Activated naive CD4-positive, alpha-beta T cell treated with anti-CD3 and anti-CD28 coated beads, Interleukin-2, amount 50 U/mL, for 24 hours (primary cell): ENCODE data around the gene PI4KA.

Experiments used
- H3K27ac Mint-ChIP-seq: one replicate; pipeline ENCODE4 v1.8.0; 2021; ENCODE audit warnings: mild to moderate bottlenecking, mixed read lengths
- H3K27me3 Mint-ChIP-seq: one replicate; pipeline ENCODE4 v1.8.0; 2021; ENCODE audit warnings: mixed read lengths
- H3K36me3 Mint-ChIP-seq: one replicate; pipeline ENCODE4 v1.8.0; 2021; ENCODE audit warnings: mixed read lengths
- H3K4me1 Mint-ChIP-seq: one replicate; pipeline ENCODE4 v1.8.0; 2021; ENCODE audit warnings: mixed read lengths
- H3K4me3 Mint-ChIP-seq: one replicate; pipeline ENCODE4 v1.8.0; 2021; ENCODE audit warnings: mild to moderate bottlenecking, mixed read lengths
- H3K9me3 Mint-ChIP-seq: one replicate; pipeline ENCODE4 v1.8.0; 2021; ENCODE audit warnings: mixed read lengths

The PI4KA gene

GRCh38 chr22:20783844-20784723, 74.5 kb downstream of the PI4KA start:
- Mint-ChIP-seq H3K4me3 (no peak overlapping the region), H3K36me3 (peaks cover 2% of the 10 kb centered on the region), H3K9me3 (no peaks in the 10 kb centered on the region), H3K4me1 (peaks cover 4% of the 10 kb centered on the region), H3K27me3 (no peaks in the 10 kb centered on the region), H3K27ac (no peak overlapping the region)

GRCh38 chr22:20783300-20783673, 75.3 kb downstream of the PI4KA start:
- Mint-ChIP-seq H3K27ac (no peak overlapping the region), H3K4me1 (peaks cover 4% of the 10 kb centered on the region), H3K9me3 (no peaks in the 10 kb centered on the region), H3K36me3 (peaks cover 2% of the 10 kb centered on the region), H3K27me3 (no peaks in the 10 kb centered on the region), H3K4me3 (no peak overlapping the region)

GRCh38 chr22:20782596-20783299, 75.9 kb downstream of the PI4KA start:
- no peaks in the 10 kb centered on the region for H3K9me3 Mint-ChIP-seq
- peak overlapping the region; percentile 17 for H3K27ac Mint-ChIP-seq
- no peak overlapping the region for H3K4me3 Mint-ChIP-seq
- H3K4me1 Mint-ChIP-seq = peaks cover 4% of the 10 kb centered on the region
- no peaks in the 10 kb centered on the region for H3K27me3 Mint-ChIP-seq
- H3K36me3 Mint-ChIP-seq = peaks cover 2% of the 10 kb centered on the region

- H3K4me3 Mint-ChIP-seq = no peak overlapping the region
- peaks cover 4% of the 10 kb centered on the region for H3K36me3 Mint-ChIP-seq
- peaks cover 4% of the 10 kb centered on the region for H3K4me1 Mint-ChIP-seq
Measured at GRCh38 chr22:20782083-20782482, 76.5 kb downstream of the PI4KA start.

GRCh38 chr22:20781272-20781990, 77.2 kb downstream of the PI4KA start:
- peaks cover 4% of the 10 kb centered on the region for H3K4me1 Mint-ChIP-seq
- H3K9me3 Mint-ChIP-seq = no peaks in the 10 kb centered on the region
- H3K27ac Mint-ChIP-seq = no peak overlapping the region
- H3K27me3 Mint-ChIP-seq = no peaks in the 10 kb centered on the region
- H3K36me3 Mint-ChIP-seq = peaks cover 4% of the 10 kb centered on the region
- no peak overlapping the region for H3K4me3 Mint-ChIP-seq

More at GRCh38 chr22:20782083-20782482, 76.5 kb downstream of the PI4KA start:
- Mint-ChIP-seq H3K27ac (no peak overlapping the region), H3K9me3 (no peaks in the 10 kb centered on the region), H3K27me3 (no peaks in the 10 kb centered on the region)

GRCh38 chr22:20779818-20780158, 78.8 kb downstream of the PI4KA start:
- no peak overlapping the region for H3K27ac Mint-ChIP-seq
- no peaks in the 10 kb centered on the region for H3K27me3 Mint-ChIP-seq
- peaks cover 4% of the 10 kb centered on the region for H3K36me3 Mint-ChIP-seq

GRCh38 chr22:20779014-20779817, 79.4 kb downstream of the PI4KA start:
- H3K4me3 Mint-ChIP-seq = no peak overlapping the region
- no peak overlapping the region for H3K27ac Mint-ChIP-seq
- H3K27me3 Mint-ChIP-seq = no peaks in the 10 kb centered on the region
- no peaks in the 10 kb centered on the region for H3K4me1 Mint-ChIP-seq
- no peaks in the 10 kb centered on the region for H3K9me3 Mint-ChIP-seq
- H3K36me3 Mint-ChIP-seq = peaks cover 4% of the 10 kb centered on the region

More at GRCh38 chr22:20779818-20780158, 78.8 kb downstream of the PI4KA start:
- H3K9me3 Mint-ChIP-seq = no peaks in the 10 kb centered on the region
- H3K4me1 Mint-ChIP-seq = peaks cover 4% of the 10 kb centered on the region
- H3K4me3 Mint-ChIP-seq = no peak overlapping the region

GRCh38 chr22:20777420-20778177, 81.0 kb downstream of the PI4KA start:
- H3K36me3 Mint-ChIP-seq = peaks cover 4% of the 10 kb centered on the region
- H3K27ac Mint-ChIP-seq = no peak overlapping the region
- H3K9me3 Mint-ChIP-seq = no peaks in the 10 kb centered on the region
- no peak overlapping the region for H3K4me3 Mint-ChIP-seq
- no peaks in the 10 kb centered on the region for H3K27me3 Mint-ChIP-seq
- no peaks in the 10 kb centered on the region for H3K4me1 Mint-ChIP-seq

- peaks cover 4% of the 10 kb centered on the region for H3K36me3 Mint-ChIP-seq
Measured at GRCh38 chr22:20776624-20777405, 81.8 kb downstream of the PI4KA start.

GRCh38 chr22:20775342-20775895, 83.2 kb downstream of the PI4KA start:
- Mint-ChIP-seq H3K27me3 (no peaks in the 10 kb centered on the region), H3K36me3 (peaks cover 4% of the 10 kb centered on the region), H3K4me1 (no peaks in the 10 kb centered on the region), H3K9me3 (no peaks in the 10 kb centered on the region), H3K27ac (no peak overlapping the region), H3K4me3 (no peak overlapping the region)

More at GRCh38 chr22:20776624-20777405, 81.8 kb downstream of the PI4KA start:
- H3K27ac Mint-ChIP-seq = no peak overlapping the region
- no peak overlapping the region for H3K4me3 Mint-ChIP-seq
- H3K4me1 Mint-ChIP-seq = no peaks in the 10 kb centered on the region
- H3K9me3 Mint-ChIP-seq = no peaks in the 10 kb centered on the region
- no peaks in the 10 kb centered on the region for H3K27me3 Mint-ChIP-seq

- Mint-ChIP-seq H3K4me1 (no peaks in the 10 kb centered on the region), H3K27me3 (no peaks in the 10 kb centered on the region), H3K27ac (no peak overlapping the region), H3K36me3 (peaks cover 3% of the 10 kb centered on the region), H3K4me3 (no peak overlapping the region), H3K9me3 (no peaks in the 10 kb centered on the region)
Measured at GRCh38 chr22:20774882-20775281, 83.7 kb downstream of the PI4KA start.

- Mint-ChIP-seq H3K36me3 (peaks cover 2% of the 10 kb centered on the region), H3K27ac (no peak within 1 kb of the TSS), H3K27me3 (no peaks in the 10 kb centered on the region), H3K4me3 (no peak within 1 kb of the TSS), H3K4me1 (no peaks in the 10 kb centered on the region), H3K9me3 (no peaks in the 10 kb centered on the region)
Measured at GRCh38 chr22:20773793-20774212, 84.8 kb downstream of the PI4KA start, which contains the start of gene SERPIND1. Gene SERPIND1 (plus strand): TSS chr22:20774113. CDS start chr22:20779313, 5,200 bp downstream.

- Mint-ChIP-seq H3K9me3 (no peaks in the 10 kb centered on the region), H3K36me3 (peaks cover 2% of the 10 kb centered on the region), H3K27me3 (no peaks in the 10 kb centered on the region), H3K4me1 (peaks cover 4% of the 10 kb centered on the region), H3K27ac (no peak overlapping the region), H3K4me3 (no peak overlapping the region)
Measured at GRCh38 chr22:20771918-20772625, 86.5 kb downstream of the PI4KA start.
